ENCODE results near the gene FANCC. TPM values are rescaled to one million over a fixed set of nuclear protein-coding genes. Genes with fewer than 3 reads are reported as not detected.

FANCC gene
- total and polyA plus RNA-seq, 2 donors (not counting 1 experiment from before 2014, with no cell fraction given), result 8.9 to 9.0 TPM

GRCh38 chr9:95095641-95096355 is 221.7 kb downstream of the FANCC start:
- Histone ChIP-seq H3K27me3 (ENCODE audit: control insufficient read depth, insufficient read depth, low read length) (no peaks in the 10 kb centered on the region), H2AFZ (ENCODE audit: low read length) (no peak overlapping the region), H3K4me1 (ENCODE audit: control insufficient read depth, extremely low read depth, insufficient read depth, low read length) (peaks cover 22% of the 10 kb centered on the region), H3K36me3 (ENCODE audit: control insufficient read depth, insufficient read depth, low read length) (peaks cover 2% of the 10 kb centered on the region), H3K4me2 (ENCODE audit: extremely low read depth, insufficient read depth, low read length) (no peak overlapping the region), H3K27ac (ENCODE audit: insufficient read depth, low read length) (no peak overlapping the region), H3K9ac (ENCODE audit: insufficient read depth, low read length) (no peak overlapping the region), H3K79me2 (ENCODE audit: control insufficient read depth, insufficient read depth, low read length) (no peaks in the 10 kb centered on the region), H4K20me1 (ENCODE audit: control insufficient read depth, extremely low read depth, insufficient read depth, low read length) (no peaks in the 10 kb centered on the region), H3K4me3 (replicated peaks in 1 of 4; ENCODE audit: control extremely low read depth in 1 of 4, insufficient read depth in 1 of 4, low read depth in 3 of 4, low read length in 4 of 4) (no peak overlapping the region), H3K9me3 (ENCODE audit: control insufficient read depth, insufficient read depth, low read depth, low read length) (no peaks in the 10 kb centered on the region)
- TF ChIP-seq CTCF (conservative IDR thresholded peaks at IDR 0.05 in 1 of 2, IDR thresholded peaks at IDR 0.05 in 1 of 2; ENCODE audit: low read depth in 1 of 2, low read length in 2 of 2) (no peak), EZH2 (IDR thresholded peaks at IDR 0.05; ENCODE audit: low read length, missing control alignments) (no peak)
- DNase-seq (ENCODE audit: low read depth in 2 of 2), result no peak

- no peaks in the 10 kb centered on the region for H3K27me3 ChIP-seq (ENCODE audit: control insufficient read depth, insufficient read depth, low read length)
- peaks cover 6% of the 10 kb centered on the region for H3K36me3 ChIP-seq (ENCODE audit: control insufficient read depth, insufficient read depth, low read length)
- peaks cover 35% of the 10 kb centered on the region for H3K4me1 ChIP-seq (ENCODE audit: control insufficient read depth, extremely low read depth, insufficient read depth, low read length)
- H4K20me1 ChIP-seq (ENCODE audit: control insufficient read depth, extremely low read depth, insufficient read depth, low read length), result no peaks in the 10 kb centered on the region
- H2AFZ ChIP-seq (ENCODE audit: low read length), result no peak overlapping the region
- H3K9me3 ChIP-seq (ENCODE audit: control insufficient read depth, insufficient read depth, low read depth, low read length), result no peaks in the 10 kb centered on the region
- no peak overlapping the region for H3K27ac ChIP-seq (ENCODE audit: insufficient read depth, low read length)
- no peak overlapping the region for H3K9ac ChIP-seq (ENCODE audit: insufficient read depth, low read length)
- H3K4me3 ChIP-seq (replicated peaks in 1 of 4; ENCODE audit: control extremely low read depth in 1 of 4, insufficient read depth in 1 of 4, low read depth in 3 of 4, low read length in 4 of 4), result no peak overlapping the region
- DNase-seq (ENCODE audit: low read depth in 2 of 2), result no peak
- H3K79me2 ChIP-seq (ENCODE audit: control insufficient read depth, insufficient read depth, low read length), result no peaks in the 10 kb centered on the region
- TF ChIP-seq CTCF (conservative IDR thresholded peaks at IDR 0.05 in 1 of 2, IDR thresholded peaks at IDR 0.05 in 1 of 2; ENCODE audit: low read depth in 1 of 2, low read length in 2 of 2) (no peak), EZH2 (IDR thresholded peaks at IDR 0.05; ENCODE audit: low read length, missing control alignments) (no peak)
- H3K4me2 ChIP-seq (ENCODE audit: extremely low read depth, insufficient read depth, low read length), result no peak overlapping the region
Observed at GRCh38 chr9:95094002-95094401, 223.5 kb downstream of the FANCC start.

- Histone ChIP-seq H3K79me2 (ENCODE audit: control insufficient read depth, insufficient read depth, low read length) (no peaks in the 10 kb centered on the region), H2AFZ (ENCODE audit: low read length) (no peak overlapping the region), H3K27me3 (ENCODE audit: control insufficient read depth, insufficient read depth, low read length) (no peaks in the 10 kb centered on the region), H3K4me2 (ENCODE audit: extremely low read depth, insufficient read depth, low read length) (no peak overlapping the region), H3K4me1 (ENCODE audit: control insufficient read depth, extremely low read depth, insufficient read depth, low read length) (peaks cover 39% of the 10 kb centered on the region), H3K27ac (ENCODE audit: insufficient read depth, low read length) (no peak overlapping the region), H3K36me3 (ENCODE audit: control insufficient read depth, insufficient read depth, low read length) (peaks cover 6% of the 10 kb centered on the region), H3K9ac (ENCODE audit: insufficient read depth, low read length) (no peak overlapping the region), H3K9me3 (ENCODE audit: control insufficient read depth, insufficient read depth, low read depth, low read length) (no peaks in the 10 kb centered on the region), H4K20me1 (ENCODE audit: control insufficient read depth, extremely low read depth, insufficient read depth, low read length) (no peaks in the 10 kb centered on the region), H3K4me3 (replicated peaks in 1 of 4; ENCODE audit: control extremely low read depth in 1 of 4, insufficient read depth in 1 of 4, low read depth in 3 of 4, low read length in 4 of 4) (no peak overlapping the region)
- TF ChIP-seq EZH2 (IDR thresholded peaks at IDR 0.05; ENCODE audit: low read length, missing control alignments), result no peak
- no peak for TF ChIP-seq CTCF (conservative IDR thresholded peaks at IDR 0.05 in 1 of 2, IDR thresholded peaks at IDR 0.05 in 1 of 2; ENCODE audit: low read depth in 1 of 2, low read length in 2 of 2)
- DNase-seq (ENCODE audit: low read depth in 2 of 2), result no peak
Observed at GRCh38 chr9:95093586-95093985, 223.9 kb downstream of the FANCC start.
